HEK293 (cell line): ENCODE results near the gene EPAS1.

Source experiments
- EGR2 ChIP-seq: fragments of 450-650 bp; formaldehyde crosslinking; IDR thresholded peaks from 2 replicates; pipeline ENCODE4 v1.5.1; 2016; ENCODE audit warnings: low read depth, missing biosample characterization, missing genetic modification characterization
- FEZF1 ChIP-seq: fragments of 450-650 bp; formaldehyde crosslinking; IDR thresholded peaks from 2 replicates; pipeline ENCODE4 v1.5.1; 2016; ENCODE audit warnings: missing biosample characterization, missing genetic modification characterization
- GLI2 ChIP-seq: fragments of 450-650 bp; formaldehyde crosslinking; IDR thresholded peaks from 2 replicates; pipeline ENCODE4; 2017; ENCODE audit warnings: missing biosample characterization, missing genetic modification characterization, low read depth, borderline replicate concordance
- OSR2 ChIP-seq: fragments of 450-650 bp; formaldehyde crosslinking; IDR thresholded peaks from 2 replicates; pipeline ENCODE4 v1.5.1; 2016; ENCODE audit warnings: missing biosample characterization, missing genetic modification characterization
- PRDM1 ChIP-seq: fragments of 450-650 bp; formaldehyde crosslinking; IDR thresholded peaks from 2 replicates; pipeline ENCODE4; 2016; ENCODE audit warnings: missing biosample characterization, missing genetic modification characterization
- REPIN1 ChIP-seq: fragments of 450-650 bp; formaldehyde crosslinking; IDR thresholded peaks from 2 replicates; pipeline ENCODE4 v1.5.1; 2017; ENCODE audit warnings: missing biosample characterization, missing genetic modification characterization, low read depth
- SP2 ChIP-seq: fragments of 450-650 bp; formaldehyde crosslinking; IDR thresholded peaks from 2 replicates; pipeline ENCODE4 v1.5.1; 2016; ENCODE audit warnings: missing biosample characterization, missing genetic modification characterization
- TCF7L2 ChIP-seq: IDR thresholded peaks from 2 replicates; pipeline ENCODE4 v1.6.1; 2011; ENCODE audit warnings: low read depth, mild to moderate bottlenecking, inconsistent platforms, low read length, moderate library complexity, borderline replicate concordance
- ZBTB26 ChIP-seq: fragments of 450-650 bp; formaldehyde crosslinking; optimal IDR thresholded peaks from 2 replicates; pipeline ENCODE3; 2016; ENCODE audit warnings: missing biosample characterization, mild to moderate bottlenecking, missing genetic modification characterization
- ZBTB48 ChIP-seq: fragments of 450-650 bp; formaldehyde crosslinking; IDR thresholded peaks from 2 replicates; pipeline ENCODE4 v1.5.1; 2016; ENCODE audit warnings: missing biosample characterization, missing genetic modification characterization
- ZEB2 ChIP-seq: fragments of 450-650 bp; formaldehyde crosslinking; IDR thresholded peaks from 2 replicates; pipeline ENCODE4 v1.5.1; 2016; ENCODE audit warnings: missing biosample characterization, missing genetic modification characterization
- ZFP41 ChIP-seq: fragments of 450-650 bp; formaldehyde crosslinking; IDR thresholded peaks from 2 replicates; pipeline ENCODE4 v1.5.1; 2016; ENCODE audit warnings: missing biosample characterization, missing genetic modification characterization, borderline replicate concordance
- ZNF10 ChIP-seq: fragments of 450-650 bp; formaldehyde crosslinking; IDR thresholded peaks from 2 replicates; pipeline ENCODE4 v1.5.1; 2017; ENCODE audit warnings: missing biosample characterization, missing genetic modification characterization
- ZNF133 ChIP-seq: fragments of 450-650 bp; formaldehyde crosslinking; IDR thresholded peaks from 2 replicates; pipeline ENCODE4 v1.5.1; 2016; ENCODE audit warnings: missing biosample characterization, missing genetic modification characterization
- ZNF175 ChIP-seq: fragments of 450-650 bp; formaldehyde crosslinking; IDR thresholded peaks from 2 replicates; pipeline ENCODE4 v1.5.1; 2016; ENCODE audit warnings: missing biosample characterization, missing genetic modification characterization
- ZNF184 ChIP-seq: fragments of 450-650 bp; IDR thresholded peaks from 2 replicates; pipeline ENCODE4 v1.5.1; 2018; ENCODE audit warnings: missing biosample characterization, mild to moderate bottlenecking, missing genetic modification characterization
- ZNF211 ChIP-seq: fragments of 450-650 bp; formaldehyde crosslinking; IDR thresholded peaks from 2 replicates; pipeline ENCODE4 v1.5.1; 2016; ENCODE audit warnings: low read depth, missing biosample characterization, missing genetic modification characterization
- ZNF266 ChIP-seq: fragments of 450-650 bp; formaldehyde crosslinking; IDR thresholded peaks from 2 replicates; pipeline ENCODE4 v1.5.1; 2016; ENCODE audit warnings: missing biosample characterization, missing genetic modification characterization, low read depth
- ZNF354C ChIP-seq: fragments of 450-650 bp; formaldehyde crosslinking; IDR thresholded peaks from 2 replicates; pipeline ENCODE4 v1.5.1; 2016; ENCODE audit warnings: missing biosample characterization, missing genetic modification characterization, low read depth, borderline replicate concordance
- ZNF366 ChIP-seq: fragments of 450-650 bp; formaldehyde crosslinking; conservative IDR thresholded peaks from 2 replicates; pipeline ENCODE4 v1.5.1; 2016; ENCODE audit warnings: missing biosample characterization, missing genetic modification characterization
- ZNF391 ChIP-seq: fragments of 450-650 bp; formaldehyde crosslinking; IDR thresholded peaks from 2 replicates; pipeline ENCODE4 v1.5.1; 2016; ENCODE audit warnings: low read depth, missing biosample characterization, missing genetic modification characterization, borderline replicate concordance
- ZNF398 ChIP-seq: fragments of 450-650 bp; formaldehyde crosslinking; IDR thresholded peaks from 2 replicates; pipeline ENCODE4 v1.5.1; 2017; ENCODE audit warnings: missing biosample characterization, missing genetic modification characterization
- ZNF423 ChIP-seq: fragments of 450-650 bp; formaldehyde crosslinking; IDR thresholded peaks from 2 replicates; pipeline ENCODE4 v1.5.1; 2016; ENCODE audit warnings: missing biosample characterization, missing genetic modification characterization
- ZNF473 ChIP-seq: fragments of 450-650 bp; formaldehyde crosslinking; IDR thresholded peaks from 2 replicates; pipeline ENCODE4 v1.5.1; 2017; ENCODE audit warnings: missing biosample characterization, missing genetic modification characterization
- ZNF48 ChIP-seq: fragments of 450-650 bp; formaldehyde crosslinking; IDR thresholded peaks from 2 replicates; pipeline ENCODE4 v1.5.1; 2016; ENCODE audit warnings: missing biosample characterization, missing genetic modification characterization
- ZNF521 ChIP-seq: fragments of 450-650 bp; formaldehyde crosslinking; IDR thresholded peaks from 2 replicates; pipeline ENCODE4 v1.5.1; 2017; ENCODE audit warnings: missing biosample characterization, mild to moderate bottlenecking, missing genetic modification characterization
- ZNF629 ChIP-seq: fragments of 450-650 bp; formaldehyde crosslinking; IDR thresholded peaks from 2 replicates; pipeline ENCODE4 v1.5.1; 2017; ENCODE audit warnings: missing biosample characterization, missing genetic modification characterization
- ZNF654 ChIP-seq: fragments of 450-650 bp; formaldehyde crosslinking; IDR thresholded peaks from 2 replicates; pipeline ENCODE4 v1.5.1; 2016; ENCODE audit warnings: low read depth, missing biosample characterization, missing genetic modification characterization
- ZNF664 ChIP-seq: fragments of 450-650 bp; formaldehyde crosslinking; IDR thresholded peaks from 2 replicates; pipeline ENCODE4 v1.5.1; 2016; ENCODE audit warnings: missing biosample characterization, missing genetic modification characterization
- ZNF677 ChIP-seq: fragments of 450-650 bp; IDR thresholded peaks from 2 replicates; pipeline ENCODE4 v1.5.0; 2018; ENCODE audit warnings: missing biosample characterization, mild to moderate bottlenecking, missing genetic modification characterization, moderate library complexity
- ZNF830 ChIP-seq: fragments of 450-650 bp; IDR thresholded peaks from 2 replicates; pipeline ENCODE4 v1.5.0; 2018; ENCODE audit warnings: missing biosample characterization, missing genetic modification characterization, low read depth, mild to moderate bottlenecking, moderate library complexity
- ZSCAN16 ChIP-seq: fragments of 450-650 bp; formaldehyde crosslinking; IDR thresholded peaks from 2 replicates; pipeline ENCODE4 v1.5.1; 2016; ENCODE audit warnings: missing biosample characterization, missing genetic modification characterization
- ZSCAN23 ChIP-seq: fragments of 450-650 bp; formaldehyde crosslinking; IDR thresholded peaks from 2 replicates; pipeline ENCODE4 v1.5.1; 2016; ENCODE audit warnings: missing biosample characterization, missing genetic modification characterization
- ZXDB ChIP-seq: fragments of 450-650 bp; formaldehyde crosslinking; IDR thresholded peaks from 2 replicates; pipeline ENCODE4 v1.5.1; 2016; ENCODE audit warnings: missing biosample characterization, missing genetic modification characterization
- TF ChIP-seq, protein P1 (sequence below): fragments of 450-650 bp; formaldehyde crosslinking; IDR thresholded peaks from 2 replicates; pipeline ENCODE4 v1.5.1; 2016; ENCODE audit warnings: missing biosample characterization, missing genetic modification characterization

EPAS1 gene

DNA sequence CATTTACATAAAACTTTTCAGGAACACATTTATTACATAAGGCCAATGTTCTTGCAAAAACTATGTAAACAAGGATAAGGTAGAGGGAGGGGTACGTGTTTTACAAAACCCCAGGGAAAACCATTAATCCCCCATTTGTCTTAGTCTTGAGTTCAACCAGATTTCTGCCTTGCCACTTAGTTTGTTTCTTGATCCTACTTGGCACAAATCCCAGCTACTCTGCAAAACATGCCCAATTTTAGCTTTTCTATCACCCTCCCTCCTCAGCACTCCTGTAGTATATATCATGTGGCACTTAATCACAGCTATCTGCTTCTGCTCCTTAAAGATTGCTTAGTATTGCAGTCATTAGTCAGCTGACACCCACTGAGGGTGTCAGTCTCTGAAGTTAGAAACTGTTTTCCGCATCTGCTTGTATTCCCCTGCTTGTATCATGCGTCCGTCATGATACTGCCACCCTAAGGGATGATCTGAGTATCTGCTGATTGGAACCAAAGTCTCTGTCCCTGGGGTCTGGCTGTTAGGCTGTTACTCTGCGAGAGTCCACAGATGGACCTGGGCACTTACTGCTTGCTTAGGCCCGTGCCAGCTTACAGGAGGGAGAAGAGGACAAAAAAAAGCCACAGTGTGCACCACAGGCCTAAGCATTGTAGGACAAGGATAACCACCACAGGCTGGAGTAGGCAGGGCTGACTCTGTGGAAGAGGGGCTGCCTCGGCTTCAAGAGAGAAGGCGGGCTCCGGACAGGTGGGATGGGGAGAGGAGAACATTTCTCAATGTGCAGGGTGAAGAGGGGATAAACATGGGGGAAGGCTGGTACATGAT, 82.2 kb downstream of the EPAS1 start (continued):
- TF ChIP-seq ZXDB (tag by site-specific recombination) (no peak), ZSCAN23 (no peak), ZNF175 (tag by site-specific recombination) (no peak), ZFP41 (tag by site-specific recombination) (no peak), ZNF830 (tag by site-specific recombination) (no peak), TCF7L2 (no peak), ZNF398 (tag by site-specific recombination) (peak; percentile 41; the same call in 1 of the 2 replicates), FEZF1 (tag by site-specific recombination) (peak; percentile 52), ZNF266 (no peak), ZNF521 (tag by site-specific recombination) (no peak), ZSCAN16 (tag by site-specific recombination) (no peak), ZNF629 (tag by site-specific recombination) (no peak), ZBTB48 (0 out of 2 replicates have a peak, but pooled peaks have one; percentile 16), ZBTB26 (tag by site-specific recombination) (no peak), OSR2 (peak; percentile 67), PRDM1 (tag by site-specific recombination) (no peak), EGR2 (no peak), SP2 (tag by site-specific recombination) (no peak), GLI2 (tag by site-specific recombination) (no peak), ZNF48 (tag by site-specific recombination) (no peak), ZEB2 (tag by site-specific recombination) (no peak), REPIN1 (tag by site-specific recombination) (no peak), ZNF473 (tag by site-specific recombination) (no peak), ZNF366 (tag by site-specific recombination) (0 out of 2 replicates have a peak, but pooled peaks have one; percentile 13), ZNF391 (no peak), ZNF654 (tag by site-specific recombination) (no peak), ZNF664 (tag by site-specific recombination) (no peak), ZNF10 (tag by site-specific recombination) (no peak), ZNF354C (tag by site-specific recombination) (no peak), ZNF184 (tag by site-specific recombination) (no peak), ZNF423 (tag by site-specific recombination) (no peak), ZNF677 (tag by site-specific recombination) (no peak), ZNF211 (tag by site-specific recombination) (no peak), ZNF133 (tag by site-specific recombination) (no peak)
- TF ChIP-seq, protein P1, sequence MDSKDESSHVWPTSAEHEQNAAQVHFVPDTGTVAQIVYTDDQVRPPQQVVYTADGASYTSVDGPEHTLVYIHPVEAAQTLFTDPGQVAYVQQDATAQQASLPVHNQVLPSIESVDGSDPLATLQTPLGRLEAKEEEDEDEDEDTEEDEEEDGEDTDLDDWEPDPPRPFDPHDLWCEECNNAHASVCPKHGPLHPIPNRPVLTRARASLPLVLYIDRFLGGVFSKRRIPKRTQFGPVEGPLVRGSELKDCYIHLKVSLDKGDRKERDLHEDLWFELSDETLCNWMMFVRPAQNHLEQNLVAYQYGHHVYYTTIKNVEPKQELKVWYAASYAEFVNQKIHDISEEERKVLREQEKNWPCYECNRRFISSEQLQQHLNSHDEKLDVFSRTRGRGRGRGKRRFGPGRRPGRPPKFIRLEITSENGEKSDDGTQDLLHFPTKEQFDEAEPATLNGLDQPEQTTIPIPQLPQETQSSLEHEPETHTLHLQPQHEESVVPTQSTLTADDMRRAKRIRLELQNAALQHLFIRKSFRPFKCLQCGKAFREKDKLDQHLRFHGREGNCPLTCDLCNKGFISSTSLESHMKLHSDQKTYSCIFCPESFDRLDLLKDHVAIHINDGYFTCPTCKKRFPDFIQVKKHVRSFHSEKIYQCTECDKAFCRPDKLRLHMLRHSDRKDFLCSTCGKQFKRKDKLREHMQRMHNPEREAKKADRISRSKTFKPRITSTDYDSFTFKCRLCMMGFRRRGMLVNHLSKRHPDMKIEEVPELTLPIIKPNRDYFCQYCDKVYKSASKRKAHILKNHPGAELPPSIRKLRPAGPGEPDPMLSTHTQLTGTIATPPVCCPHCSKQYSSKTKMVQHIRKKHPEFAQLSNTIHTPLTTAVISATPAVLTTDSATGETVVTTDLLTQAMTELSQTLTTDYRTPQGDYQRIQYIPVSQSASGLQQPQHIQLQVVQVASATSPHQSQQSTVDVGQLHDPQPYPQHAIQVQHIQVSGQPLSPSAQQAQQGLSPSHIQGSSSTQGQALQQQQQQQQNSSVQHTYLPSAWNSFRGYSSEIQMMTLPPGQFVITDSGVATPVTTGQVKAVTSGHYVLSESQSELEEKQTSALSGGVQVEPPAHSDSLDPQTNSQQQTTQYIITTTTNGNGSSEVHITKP, result peak; percentile 43
